NB4 (cell line): ENCODE data around the gene MEF2D.

Experiments
- MYC ChIP-seq: IDR thresholded peaks from 2 replicates; pipeline ENCODE4 v1.6.1; 2011; ENCODE audit warnings: low read depth, low read length
- POLR2A ChIP-seq: IDR thresholded peaks from 2 replicates; pipeline ENCODE4 v1.6.1; 2011; ENCODE audit warnings: mild to moderate bottlenecking; ENCODE audit not compliant: insufficient read length; ENCODE audit errors: extremely low read depth
- TF ChIP-seq, protein P1 (sequence below): IDR thresholded peaks from one replicate; pipeline ENCODE4 v1.5.1; 2012; ENCODE audit warnings: low read depth, low read length
- TF ChIP-seq, protein P2 (sequence below): IDR thresholded peaks from 2 replicates; pipeline ENCODE4 v1.6.1; 2011; ENCODE audit warnings: low read depth, low read length

DNA sequence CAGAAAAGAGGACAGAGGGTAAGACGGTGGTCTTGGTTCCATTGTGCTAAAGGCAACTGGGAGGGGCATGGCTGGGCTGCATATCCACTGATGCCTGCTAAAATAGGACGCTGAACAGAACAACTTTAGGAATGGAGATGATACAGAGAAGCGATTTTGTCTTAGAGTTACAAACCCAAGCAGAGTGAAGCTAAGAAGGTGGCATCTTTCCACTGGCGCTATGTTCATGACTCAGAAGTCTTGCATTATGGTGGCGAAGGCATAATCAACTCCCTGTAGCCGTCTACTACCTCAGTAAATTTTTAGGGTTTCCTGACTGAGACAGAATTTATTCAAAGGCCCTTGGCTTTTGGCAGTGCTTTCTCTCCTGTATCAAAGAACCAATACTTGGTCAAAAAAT is 57.3 kb downstream of the MEF2D start:
- TF ChIP-seq POLR2A (no peak), MYC (no peak)
- TF ChIP-seq, protein P1, sequence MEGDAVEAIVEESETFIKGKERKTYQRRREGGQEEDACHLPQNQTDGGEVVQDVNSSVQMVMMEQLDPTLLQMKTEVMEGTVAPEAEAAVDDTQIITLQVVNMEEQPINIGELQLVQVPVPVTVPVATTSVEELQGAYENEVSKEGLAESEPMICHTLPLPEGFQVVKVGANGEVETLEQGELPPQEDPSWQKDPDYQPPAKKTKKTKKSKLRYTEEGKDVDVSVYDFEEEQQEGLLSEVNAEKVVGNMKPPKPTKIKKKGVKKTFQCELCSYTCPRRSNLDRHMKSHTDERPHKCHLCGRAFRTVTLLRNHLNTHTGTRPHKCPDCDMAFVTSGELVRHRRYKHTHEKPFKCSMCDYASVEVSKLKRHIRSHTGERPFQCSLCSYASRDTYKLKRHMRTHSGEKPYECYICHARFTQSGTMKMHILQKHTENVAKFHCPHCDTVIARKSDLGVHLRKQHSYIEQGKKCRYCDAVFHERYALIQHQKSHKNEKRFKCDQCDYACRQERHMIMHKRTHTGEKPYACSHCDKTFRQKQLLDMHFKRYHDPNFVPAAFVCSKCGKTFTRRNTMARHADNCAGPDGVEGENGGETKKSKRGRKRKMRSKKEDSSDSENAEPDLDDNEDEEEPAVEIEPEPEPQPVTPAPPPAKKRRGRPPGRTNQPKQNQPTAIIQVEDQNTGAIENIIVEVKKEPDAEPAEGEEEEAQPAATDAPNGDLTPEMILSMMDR, result no peak
- TF ChIP-seq, protein P2, sequence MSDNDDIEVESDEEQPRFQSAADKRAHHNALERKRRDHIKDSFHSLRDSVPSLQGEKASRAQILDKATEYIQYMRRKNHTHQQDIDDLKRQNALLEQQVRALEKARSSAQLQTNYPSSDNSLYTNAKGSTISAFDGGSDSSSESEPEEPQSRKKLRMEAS, result no peak
